ENCODE data around the gene RALGAPA2. TPM values are rescaled to one million over a fixed set of nuclear protein-coding genes. Genes with fewer than 3 reads are reported as not detected.

RALGAPA2 gene
- total RNA-seq, 1 donor from 2014 or later = 21.0 TPM

- H3K27me3 ChIP-seq (ENCODE audit: low read depth) = no peaks in the 10 kb centered on the region
- no peaks in the 10 kb centered on the region for H3K9me3 ChIP-seq (replicated peaks)
- DNase-seq = no peak
- intact Hi-C loops (cut with micrococcal nuclease) = no loop called here
- no peak overlapping the region for H3K4me3 ChIP-seq
- no peak for TF ChIP-seq CTCF (IDR thresholded peaks at IDR 0.05; ENCODE audit: borderline replicate concordance)
- no peaks in the 10 kb centered on the region for H3K4me1 ChIP-seq
- peaks cover 19% of the 10 kb centered on the region for H3K36me3 ChIP-seq
- no peak overlapping the region for H3K27ac ChIP-seq (replicated peaks)
These were observed 103.8 kb downstream of the RALGAPA2 start for GRCh38 chr20:20608641-20609040.

- intact Hi-C loops (cut with micrococcal nuclease) = no loop called here
- DNase-seq = no peak
- H3K36me3 ChIP-seq = peaks cover 24% of the 10 kb centered on the region
- H3K27ac ChIP-seq (replicated peaks) = no peak overlapping the region
- no peak for TF ChIP-seq CTCF (IDR thresholded peaks at IDR 0.05; ENCODE audit: borderline replicate concordance)
- H3K9me3 ChIP-seq (replicated peaks) = no peaks in the 10 kb centered on the region
- H3K4me3 ChIP-seq = no peak overlapping the region
- H3K4me1 ChIP-seq = no peaks in the 10 kb centered on the region
- no peaks in the 10 kb centered on the region for H3K27me3 ChIP-seq (ENCODE audit: low read depth)
These were observed 104.4 kb downstream of the RALGAPA2 start for GRCh38 chr20:20608041-20608440.

GRCh38 chr20:20606881-20607280, 105.6 kb downstream of the RALGAPA2 start:
- Histone ChIP-seq H3K9me3 (replicated peaks) (no peaks in the 10 kb centered on the region), H3K27me3 (ENCODE audit: low read depth) (no peaks in the 10 kb centered on the region), H3K4me1 (no peaks in the 10 kb centered on the region), H3K4me3 (no peak overlapping the region), H3K36me3 (peaks cover 27% of the 10 kb centered on the region), H3K27ac (replicated peaks) (no peak overlapping the region)
- no peak for TF ChIP-seq CTCF (IDR thresholded peaks at IDR 0.05; ENCODE audit: borderline replicate concordance)
- DNase-seq = no peak
- intact Hi-C loops (cut with micrococcal nuclease) = no loop called here

DNA sequence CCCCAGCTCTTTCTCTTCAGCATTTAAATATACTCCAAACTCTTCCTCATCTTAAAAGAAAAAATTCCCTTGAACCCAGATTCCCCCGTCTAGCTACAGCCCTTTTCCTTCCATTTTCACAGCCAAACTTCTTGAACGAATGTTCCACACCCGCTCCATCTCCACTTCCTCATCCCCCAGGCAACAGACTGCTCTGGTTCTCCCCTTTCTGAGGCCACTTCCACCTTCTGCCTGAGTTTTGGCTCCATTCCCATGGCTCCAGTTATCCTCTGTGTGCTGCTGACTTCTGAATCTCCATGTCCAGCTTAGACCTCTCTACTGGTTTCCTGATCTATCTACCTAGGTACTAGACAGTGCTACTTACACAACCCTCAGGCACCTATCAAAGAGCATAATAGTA, 106.4 kb downstream of the RALGAPA2 start:
- no peaks in the 10 kb centered on the region for H3K9me3 ChIP-seq (replicated peaks)
- H3K4me1 ChIP-seq = no peaks in the 10 kb centered on the region
- intact Hi-C loops (cut with micrococcal nuclease) = no loop called here
- H3K4me3 ChIP-seq = no peak overlapping the region
- no peak for TF ChIP-seq CTCF (IDR thresholded peaks at IDR 0.05; ENCODE audit: borderline replicate concordance)
- H3K27me3 ChIP-seq (ENCODE audit: low read depth) = no peaks in the 10 kb centered on the region
- no peak overlapping the region for H3K27ac ChIP-seq (replicated peaks)
- H3K36me3 ChIP-seq = peaks cover 34% of the 10 kb centered on the region
- DNase-seq = no peak

DNA sequence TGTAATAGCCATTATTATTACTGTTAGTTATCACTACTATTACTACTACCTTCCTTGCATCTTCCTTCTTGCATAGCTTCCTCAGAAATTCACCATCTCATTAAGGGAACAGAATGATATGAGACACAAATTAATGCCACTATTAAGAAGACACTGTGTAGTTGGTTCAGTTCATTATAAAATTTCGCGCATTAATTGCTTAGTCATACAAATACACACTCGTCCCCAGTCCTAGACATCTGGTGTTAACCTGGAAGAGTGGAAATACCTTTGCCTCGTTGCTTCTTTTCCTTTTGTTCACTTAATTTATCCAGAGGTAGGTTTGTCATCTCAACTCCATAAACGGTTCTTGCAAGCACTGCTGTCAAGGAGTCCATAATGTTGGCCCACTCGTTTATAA, 107.5 kb downstream of the RALGAPA2 start:
- Histone ChIP-seq H3K27ac (replicated peaks) (no peak overlapping the region), H3K27me3 (ENCODE audit: low read depth) (no peaks in the 10 kb centered on the region), H3K36me3 (peaks cover 46% of the 10 kb centered on the region), H3K4me3 (no peak overlapping the region), H3K9me3 (replicated peaks) (no peaks in the 10 kb centered on the region), H3K4me1 (no peaks in the 10 kb centered on the region)
- intact Hi-C loops (cut with micrococcal nuclease) = no loop called here
- no peak for TF ChIP-seq CTCF (IDR thresholded peaks at IDR 0.05; ENCODE audit: borderline replicate concordance)
- no peak for DNase-seq

DNA sequence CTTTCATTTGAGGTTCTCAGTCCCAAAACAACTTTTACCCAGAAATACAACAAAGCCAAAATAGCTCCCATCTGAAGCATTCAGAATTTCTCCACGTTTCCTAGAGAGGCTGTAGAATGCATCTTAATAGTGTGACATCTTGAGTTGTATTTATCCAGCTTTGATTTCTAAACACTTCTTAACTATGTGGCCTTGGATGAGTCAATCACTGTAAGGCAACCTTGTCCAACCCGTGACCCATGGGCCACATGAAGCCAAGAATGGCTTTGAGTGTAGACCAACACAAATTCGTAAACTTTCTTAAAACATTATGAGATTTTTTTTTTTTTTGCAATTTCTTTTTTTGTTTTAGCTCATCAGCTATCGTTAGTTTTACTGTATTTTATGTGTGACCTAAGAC, 108.1 kb downstream of the RALGAPA2 start:
- H3K9me3 ChIP-seq (replicated peaks) = no peaks in the 10 kb centered on the region
- intact Hi-C loops (cut with micrococcal nuclease) = no loop called here
- TF ChIP-seq CTCF (IDR thresholded peaks at IDR 0.05; ENCODE audit: borderline replicate concordance) = no peak
- H3K36me3 ChIP-seq = peaks cover 49% of the 10 kb centered on the region
- H3K4me3 ChIP-seq = no peak overlapping the region
- no peak overlapping the region for H3K27ac ChIP-seq (replicated peaks)
- H3K4me1 ChIP-seq = no peaks in the 10 kb centered on the region
- no peaks in the 10 kb centered on the region for H3K27me3 ChIP-seq (ENCODE audit: low read depth)
- no peak for DNase-seq
